ENCODE data around the gene EEF2KMT.
"Not testable (repeated sequence)": the region's sequence is repeated elsewhere in the genome, so short reads cannot be mapped to it uniquely, and the experiment has no call there.

GRCh38 chr16:5088086-5088790, 9.4 kb downstream of the EEF2KMT start:
- not testable (repeated sequence) for TF ChIP-seq CTCF (conservative IDR thresholded peaks at IDR 0.05; ENCODE audit: low read depth, low read length); EZH2 (IDR thresholded peaks at IDR 0.05; ENCODE audit: low read length, unreplicated experiment); EZH2phosphoT487 (IDR thresholded peaks at IDR 0.05; ENCODE audit: borderline replicate concordance, low read length)
